Measurements from ENCODE around the gene SPINT1. TPM values are rescaled to one million over a fixed set of nuclear protein-coding genes. Genes with fewer than 3 reads are reported as not detected.

SPINT1 gene
- total RNA-seq, 5 donors from 2014 or later (not counting 1 experiment from before 2014, with no cell fraction given), result 1.6 to 6.6 (median 5.1) TPM

DNA sequence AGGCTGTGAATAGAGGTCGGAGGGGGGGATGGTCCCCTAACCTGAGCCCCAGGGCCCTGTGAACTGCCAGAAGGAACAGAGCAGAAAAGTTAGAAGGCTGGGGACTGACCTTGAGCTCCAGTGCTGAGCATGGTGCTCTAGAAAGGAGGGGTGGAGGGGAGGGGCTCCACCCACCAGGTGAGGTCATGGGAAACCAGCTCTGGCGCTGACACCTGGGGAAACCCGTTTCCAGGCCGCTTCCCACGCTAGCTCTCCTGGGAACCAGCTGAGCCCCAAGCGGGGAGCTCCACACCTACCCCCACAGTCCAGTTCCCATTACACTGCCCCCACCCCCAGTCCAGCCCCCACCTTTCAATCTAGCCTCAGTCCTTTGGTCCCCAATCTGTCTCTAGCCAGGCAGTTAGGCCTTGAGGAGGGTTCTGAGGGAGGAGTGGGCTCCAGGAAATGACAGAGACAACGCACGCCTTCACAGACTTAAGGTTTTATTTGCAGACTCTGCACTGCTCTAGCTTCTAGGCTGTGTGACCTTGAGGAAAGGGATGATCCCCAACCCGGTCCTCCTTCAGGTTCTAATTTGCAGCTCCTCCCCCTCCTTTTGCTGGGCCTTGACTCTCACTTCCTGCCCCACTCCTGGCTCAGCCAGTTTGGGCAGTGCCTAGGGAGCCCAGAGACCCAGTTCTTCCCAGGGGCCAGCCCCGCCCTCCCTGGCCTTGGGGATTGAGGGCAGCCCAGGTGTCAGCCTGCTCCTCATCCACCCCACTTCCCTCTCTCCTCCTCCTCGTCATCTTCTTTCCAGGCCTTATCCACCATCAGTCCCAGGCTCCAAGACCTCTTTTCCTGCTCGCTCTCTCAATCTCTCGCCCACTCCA is 28.1 kb downstream of the SPINT1 start:
- WGBS (ENCODE audit: insufficient coverage), result 77% methylated on average over 5 of the region's 13 CpGs
- no peaks in the 10 kb centered on the region for H3K9me3 ChIP-seq
- peak overlapping the region in 2 of 3 donors; percentile 21 to 84 for H3K4me3 Mint-ChIP-seq
- H3K27ac Mint-ChIP-seq, result no peak overlapping the region
- no peaks in the 10 kb centered on the region for H3K36me3 Mint-ChIP-seq
- CTCF ChIA-PET, result interaction anchor here (1.1 to 2.7 kb wide), 3 partner anchors 14 to 22 kb away, joined by 4 to 9 read pairs (median 8); partner anchors contain the start of gene VPS18 (in 1 of the 2)
- peaks cover 0 to 30% of the 10 kb centered on the region in 2 experiments for H3K27me3 ChIP-seq (replicated peaks in 1 of 2; ENCODE audit: control insufficient read depth in 2 of 2, extremely low read depth in 1 of 2, insufficient read depth in 2 of 2, low read length in 1 of 2)
- H3K4me3 ChIP-seq (ENCODE audit: control insufficient read depth in 1 of 2, extremely low read depth in 1 of 2, low read length in 1 of 2), result no peak overlapping the region
- POLR2A ChIA-PET, result no interaction called here
- H3K4me1 ChIP-seq (ENCODE audit: control insufficient read depth in 1 of 2, extremely low read depth in 1 of 2, insufficient read depth in 2 of 2, low read length in 2 of 2), result peaks cover 0 to 15% of the 10 kb centered on the region in 2 experiments
- ATAC-seq (replicated peaks in 1 of 4), result no peak
- H3K36me3 ChIP-seq (ENCODE audit: control insufficient read depth in 2 of 2, extremely low read depth in 1 of 2, insufficient read depth in 1 of 2, low read length in 1 of 2), result no peaks in the 10 kb centered on the region
- H3K4me1 Mint-ChIP-seq, result peaks cover 7 to 11% (median 8%) of the 10 kb centered on the region in 3 donors
- no peaks in the 10 kb centered on the region for H3K9me3 Mint-ChIP-seq
- H3K27me3 Mint-ChIP-seq, result peaks cover 3 to 6% of the 10 kb centered on the region in 2 donors
- no peak overlapping the region for H3K27ac ChIP-seq (ENCODE audit: low read length)
- no peak for DNase-seq

DNA sequence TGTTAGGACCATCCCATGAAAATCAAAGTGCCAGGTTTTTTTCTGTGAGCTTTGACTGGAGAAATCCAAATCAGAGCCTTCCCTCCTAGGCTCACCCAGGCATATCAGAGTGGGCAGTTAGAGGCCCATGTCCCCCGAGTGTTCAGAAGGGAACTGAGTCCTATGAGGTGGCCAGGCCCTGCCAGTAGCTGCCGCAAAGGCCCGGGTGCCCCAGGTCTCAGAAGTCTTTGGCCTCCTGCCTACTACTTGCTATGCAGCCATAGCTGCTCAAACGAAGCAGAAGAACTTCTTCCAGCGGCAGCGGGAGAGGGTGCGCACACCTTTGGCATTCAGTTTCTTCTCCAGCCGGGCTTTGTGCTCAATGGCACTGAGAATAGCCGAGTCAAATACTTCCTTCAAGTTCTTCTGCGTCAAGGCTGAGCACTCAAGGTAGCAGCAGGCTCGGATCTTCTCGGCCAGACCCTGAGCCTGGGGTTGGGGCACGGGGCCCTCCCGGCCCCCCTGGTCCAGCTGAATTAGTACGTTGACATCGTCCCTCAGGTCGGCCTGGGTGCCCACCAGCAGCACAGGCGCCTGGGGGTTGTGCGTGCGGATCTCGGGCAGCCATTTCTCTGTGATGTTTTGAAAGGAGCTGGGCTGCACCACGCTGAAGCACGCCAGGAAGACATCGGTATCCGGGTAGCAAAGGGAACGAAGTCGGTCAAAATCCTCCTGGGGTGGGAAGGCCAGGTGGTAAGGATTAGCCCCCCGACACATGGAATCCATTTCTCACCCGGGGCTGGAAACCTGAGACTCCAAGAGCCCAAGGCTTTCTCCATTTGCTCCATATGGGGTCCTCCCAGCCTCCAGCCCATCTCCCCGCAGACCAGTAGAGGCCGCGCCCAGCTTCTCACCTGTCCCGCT is 29.2 kb downstream of the SPINT1 start:
- CTCF ChIA-PET, result interaction anchor here (0.6 to 1.6 kb wide), 7 partner anchors 13 to 61 kb away, joined by 3 to 9 read pairs (median 4); partner anchors contain the start of gene VPS18 (in 2 of the 2)
- no peaks in the 10 kb centered on the region for H3K9me3 ChIP-seq
- ATAC-seq (replicated peaks in 1 of 4), result no peak
- H3K4me3 ChIP-seq (ENCODE audit: control insufficient read depth in 1 of 2, extremely low read depth in 1 of 2, low read length in 1 of 2), result peak overlapping the region; percentile 47 to 61
- H3K4me1 ChIP-seq (ENCODE audit: control insufficient read depth in 1 of 2, extremely low read depth in 1 of 2, insufficient read depth in 2 of 2, low read length in 2 of 2), result peaks cover 0 to 15% of the 10 kb centered on the region in 2 experiments
- WGBS (ENCODE audit: insufficient coverage), result 79% methylated on average over 24 of the region's 33 CpGs
- peaks cover 0 to 30% of the 10 kb centered on the region in 2 experiments for H3K27me3 ChIP-seq (replicated peaks in 1 of 2; ENCODE audit: control insufficient read depth in 2 of 2, extremely low read depth in 1 of 2, insufficient read depth in 2 of 2, low read length in 1 of 2)
- no peaks in the 10 kb centered on the region for H3K36me3 ChIP-seq (ENCODE audit: control insufficient read depth in 2 of 2, extremely low read depth in 1 of 2, insufficient read depth in 1 of 2, low read length in 1 of 2)
- Mint-ChIP-seq H3K27me3 (peaks cover 3 to 6% of the 10 kb centered on the region in 2 donors), H3K4me3 (peak overlapping the region; percentile 65 to 84 (median 75)), H3K27ac (no peak overlapping the region), H3K9me3 (no peaks in the 10 kb centered on the region), H3K36me3 (no peaks in the 10 kb centered on the region), H3K4me1 (peaks cover 7 to 11% (median 8%) of the 10 kb centered on the region in 3 donors)
- H3K27ac ChIP-seq (ENCODE audit: low read length), result no peak overlapping the region
- POLR2A ChIA-PET, result no interaction called here
- no peak for DNase-seq

DNA sequence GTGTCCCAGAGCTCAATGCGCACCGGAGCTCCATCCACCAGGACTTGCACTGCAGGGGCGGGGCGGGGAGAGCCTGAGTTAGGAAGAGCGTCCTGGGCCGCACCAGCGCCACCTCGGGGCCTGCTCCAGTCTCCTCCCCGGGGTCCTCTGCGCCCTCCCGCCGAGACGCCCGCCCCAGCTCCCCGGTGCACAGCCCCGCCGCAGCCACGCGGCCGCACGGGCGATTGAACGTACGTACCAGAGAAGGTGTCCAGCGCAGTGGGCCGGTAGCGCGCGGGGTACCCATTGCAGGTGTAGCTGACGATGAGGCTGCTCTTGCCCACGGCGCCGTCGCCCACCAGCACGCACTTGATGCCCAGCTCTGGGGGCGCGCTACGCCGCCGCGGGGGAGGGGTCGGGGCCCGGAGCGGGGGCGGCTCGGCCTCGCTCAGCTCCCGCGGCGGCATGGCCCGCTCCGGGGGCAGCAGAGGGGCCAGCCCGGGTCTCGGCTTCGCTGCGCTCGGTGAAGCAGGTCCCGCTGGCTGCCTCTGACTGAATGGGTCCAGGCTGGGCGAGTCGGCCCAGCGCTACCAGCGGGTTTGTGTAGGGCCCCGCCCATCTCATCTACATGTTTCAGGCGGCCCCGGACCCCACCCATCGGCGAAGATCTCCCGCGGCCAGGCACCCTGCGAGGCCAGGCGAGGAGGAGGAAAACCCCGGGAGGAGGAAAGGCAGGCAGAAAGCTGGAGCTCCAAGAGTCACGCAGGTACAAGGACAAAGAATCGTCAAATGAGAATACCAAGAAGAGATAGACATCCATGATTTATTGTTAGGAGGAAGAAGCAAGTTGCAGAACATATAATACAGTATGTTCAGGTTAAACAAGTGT is 30.1 kb downstream of the SPINT1 start, which contains the start of gene RHOV:
Gene RHOV, minus strand, starts transcription at position 541 of the 868 bp plus-strand sequence. Its CDS starts 95 bp downstream, at position 446.
- H3K4me3 Mint-ChIP-seq, result peak within 1 kb of the TSS; percentile 75 to 84 (median 80)
- no peaks in the 10 kb centered on the region for H3K36me3 Mint-ChIP-seq
- peaks cover 0 to 15% of the 10 kb centered on the region in 2 experiments for H3K4me1 ChIP-seq (ENCODE audit: control insufficient read depth in 1 of 2, extremely low read depth in 1 of 2, insufficient read depth in 2 of 2, low read length in 2 of 2)
- peak in 29 of 35 experiments; percentile 14 to 66 (median 38) for DNase-seq
- peaks cover 10 to 13% (median 11%) of the 10 kb centered on the region in 3 donors for H3K4me1 Mint-ChIP-seq
- ChIA-PET CTCF (interaction anchor here (0.6 to 1.6 kb wide), 6 partner anchors 14 to 62 kb away, joined by 3 to 9 read pairs (median 4); partner anchors contain the start of gene VPS18 (in 2 of the 2)), POLR2A (no interaction called here)
- H3K4me3 ChIP-seq (ENCODE audit: control insufficient read depth in 1 of 2, extremely low read depth in 1 of 2, low read length in 1 of 2), result peak within 1 kb of the TSS; percentile 47 to 61
- H3K9me3 Mint-ChIP-seq, result no peaks in the 10 kb centered on the region
- peak; percentile 84 to 90 (median 88) for ATAC-seq (replicated peaks in 1 of 4)
- peaks cover 3 to 6% of the 10 kb centered on the region in 2 donors for H3K27me3 Mint-ChIP-seq
- peak within 1 kb of the TSS in 1 of 2 donors; percentile 52 for H3K27ac Mint-ChIP-seq
- 1% methylated on average over 63 of the region's 74 CpGs for WGBS (ENCODE audit: insufficient coverage)
- H3K27ac ChIP-seq (ENCODE audit: low read length), result no peak within 1 kb of the TSS
- H3K9me3 ChIP-seq, result no peaks in the 10 kb centered on the region
- peaks cover 0 to 30% of the 10 kb centered on the region in 2 experiments for H3K27me3 ChIP-seq (replicated peaks in 1 of 2; ENCODE audit: control insufficient read depth in 2 of 2, extremely low read depth in 1 of 2, insufficient read depth in 2 of 2, low read length in 1 of 2)
- no peaks in the 10 kb centered on the region for H3K36me3 ChIP-seq (ENCODE audit: control insufficient read depth in 2 of 2, extremely low read depth in 1 of 2, insufficient read depth in 1 of 2, low read length in 1 of 2)

DNA sequence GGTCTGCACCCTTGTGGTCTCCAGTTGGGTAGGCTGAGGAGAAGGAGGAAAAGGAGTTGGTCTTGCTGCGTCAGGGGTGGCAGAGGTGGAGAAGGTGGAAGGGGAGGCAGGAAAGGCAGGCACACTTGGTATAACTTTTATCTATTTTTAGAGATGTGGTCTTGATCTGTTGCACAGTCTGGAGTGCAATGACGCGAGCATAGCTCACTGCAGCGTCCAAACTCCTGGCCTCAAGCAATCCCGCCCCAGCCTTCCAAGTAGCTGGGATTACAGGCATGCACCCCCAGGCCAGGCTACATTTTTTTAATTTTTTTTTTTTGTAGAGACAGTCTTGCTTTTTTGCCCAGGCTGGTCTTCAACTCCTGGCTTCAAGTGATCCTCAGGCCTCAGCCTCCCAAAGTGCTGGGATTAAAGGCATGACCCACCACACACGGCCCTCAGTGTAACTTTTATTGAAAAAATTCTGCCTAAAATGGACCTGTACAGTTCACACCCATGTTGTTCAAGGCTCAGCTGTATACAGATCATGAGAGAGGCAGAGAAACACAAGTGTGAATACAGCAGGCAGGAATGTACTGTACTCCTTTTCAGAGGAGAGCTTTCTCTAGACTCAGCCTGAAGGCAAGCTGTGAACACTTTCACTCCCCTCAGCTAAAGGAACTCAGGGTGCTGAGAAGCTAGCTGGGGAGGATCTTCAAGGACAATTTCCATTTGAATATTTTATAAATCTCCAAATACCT is 32.3 kb downstream of the SPINT1 start:
- CTCF ChIA-PET, result no interaction called here
- Mint-ChIP-seq H3K27ac (no peak overlapping the region), H3K36me3 (no peaks in the 10 kb centered on the region), H3K9me3 (no peaks in the 10 kb centered on the region), H3K4me3 (no peak overlapping the region), H3K27me3 (peaks cover 3 to 6% of the 10 kb centered on the region in 2 donors), H3K4me1 (peaks cover 10 to 13% (median 11%) of the 10 kb centered on the region in 3 donors)
- DNase-seq, result no peak
- no peaks in the 10 kb centered on the region for H3K36me3 ChIP-seq (ENCODE audit: control insufficient read depth in 2 of 2, extremely low read depth in 1 of 2, insufficient read depth in 1 of 2, low read length in 1 of 2)
- H3K9me3 ChIP-seq, result no peaks in the 10 kb centered on the region
- H3K27me3 ChIP-seq (replicated peaks in 1 of 2; ENCODE audit: control insufficient read depth in 2 of 2, extremely low read depth in 1 of 2, insufficient read depth in 2 of 2, low read length in 1 of 2), result peaks cover 0 to 32% of the 10 kb centered on the region in 2 experiments
- no peak for ATAC-seq (replicated peaks in 1 of 4)
- no peak overlapping the region for H3K4me3 ChIP-seq (ENCODE audit: control insufficient read depth in 1 of 2, extremely low read depth in 1 of 2, low read length in 1 of 2)
- no peak overlapping the region for H3K27ac ChIP-seq (ENCODE audit: low read length)
- peaks cover 0 to 15% of the 10 kb centered on the region in 2 experiments for H3K4me1 ChIP-seq (ENCODE audit: control insufficient read depth in 1 of 2, extremely low read depth in 1 of 2, insufficient read depth in 2 of 2, low read length in 2 of 2)
- POLR2A ChIA-PET, result interaction anchor here in 1 of 2 donors (0.6 to 1.0 kb wide), 2 partner anchors 183 to 268 kb away, joined by 4 to 7 read pairs; no protein-coding TSS in a partner anchor
- 84% methylated on average over 5 of the region's 6 CpGs for WGBS (ENCODE audit: insufficient coverage)

DNA sequence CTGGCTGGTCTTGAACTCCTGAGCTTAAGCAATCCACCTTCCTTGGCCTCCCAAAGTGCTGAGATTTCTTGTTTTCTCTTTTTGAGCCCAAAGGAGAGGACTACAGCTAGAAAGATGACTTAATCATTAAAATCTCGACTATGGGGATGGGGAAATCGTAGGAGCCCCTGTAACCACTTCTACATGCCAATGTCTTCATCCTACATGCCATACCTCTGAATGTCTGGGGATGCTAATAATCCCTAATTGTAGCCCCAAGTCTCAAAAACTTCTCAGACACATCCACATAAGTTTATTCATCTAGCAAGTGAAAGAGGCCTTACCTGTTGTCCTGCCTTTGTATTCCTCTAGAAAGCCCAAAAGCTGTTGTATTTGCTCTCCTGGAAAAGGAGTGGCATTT is 33.8 kb downstream of the SPINT1 start:
- peaks cover 7 to 10% (median 7%) of the 10 kb centered on the region in 3 donors for H3K4me1 Mint-ChIP-seq
- DNase-seq (no peak), ATAC-seq (replicated peaks in 1 of 4) (no peak)
- ChIA-PET CTCF (interaction anchor here in 1 of 2 donors (0.6 to 0.7 kb wide), 2 partner anchors 141 to 198 kb away, joined by 3 to 4 read pairs; no protein-coding TSS in a partner anchor), POLR2A (no interaction called here)
- no peaks in the 10 kb centered on the region for H3K36me3 ChIP-seq (ENCODE audit: control insufficient read depth in 2 of 2, extremely low read depth in 1 of 2, insufficient read depth in 1 of 2, low read length in 1 of 2)
- no peak overlapping the region for H3K4me3 ChIP-seq (ENCODE audit: control insufficient read depth in 1 of 2, extremely low read depth in 1 of 2, low read length in 1 of 2)
- peaks cover 0 to 34% of the 10 kb centered on the region in 2 experiments for H3K27me3 ChIP-seq (replicated peaks in 1 of 2; ENCODE audit: control insufficient read depth in 2 of 2, extremely low read depth in 1 of 2, insufficient read depth in 2 of 2, low read length in 1 of 2)
- H3K9me3 Mint-ChIP-seq, result no peaks in the 10 kb centered on the region
- no peaks in the 10 kb centered on the region for H3K9me3 ChIP-seq
- H3K4me1 ChIP-seq (ENCODE audit: control insufficient read depth in 1 of 2, extremely low read depth in 1 of 2, insufficient read depth in 2 of 2, low read length in 2 of 2), result peaks cover 0 to 15% of the 10 kb centered on the region in 2 experiments
- peaks cover 2 to 3% of the 10 kb centered on the region in 2 donors for H3K27me3 Mint-ChIP-seq
- H3K27ac Mint-ChIP-seq, result no peak overlapping the region
- H3K27ac ChIP-seq (ENCODE audit: low read length), result no peak overlapping the region
- no CpG with 5 or more reads among the region's 2 CpGs for WGBS (ENCODE audit: insufficient coverage)
- H3K36me3 Mint-ChIP-seq, result no peaks in the 10 kb centered on the region
- H3K4me3 Mint-ChIP-seq, result no peak overlapping the region

Measured in T-cell (primary cell).